Fibroblast of skin of back (primary cell): ENCODE measurements around the gene KEAP1.

ENCODE experiments used
- DNase-seq: peaks from one replicate; pipeline ENCODE4 v3.0.0-alpha.2; 2013

The KEAP1 gene

GRCh38 chr19:10523135-10523636 is 20.0 kb upstream of the KEAP1 start:
- DNase-seq: no peak

GRCh38 chr19:10521461-10522171 is 18.5 kb upstream of the KEAP1 start:
- no peak for DNase-seq

GRCh38 chr19:10520652-10521318 is 17.6 kb upstream of the KEAP1 start:
- DNase-seq: no peak

GRCh38 chr19:10519421-10519820 is 16.3 kb upstream of the KEAP1 start:
- DNase-seq: no peak

- no peak for DNase-seq
These were observed 15.5 kb upstream of the KEAP1 start for GRCh38 chr19:10518444-10519361.

GRCh38 chr19:10517760-10518443 is 14.7 kb upstream of the KEAP1 start:
- no peak for DNase-seq

GRCh38 chr19:10517361-10517759 is 14.2 kb upstream of the KEAP1 start, which contains the start of gene S1PR5:
Gene S1PR5, minus strand, starts transcription at chr19:10517447. Its CDS starts 2,436 bp downstream, at chr19:10515011.
- no peak for DNase-seq

GRCh38 chr19:10516671-10517286 is 13.6 kb upstream of the KEAP1 start:
- no peak for DNase-seq

GRCh38 chr19:10516064-10516385 is 12.9 kb upstream of the KEAP1 start:
- no peak for DNase-seq

GRCh38 chr19:10514211-10515145 is 11.3 kb upstream of the KEAP1 start:
- DNase-seq: no peak

- DNase-seq: no peak
These were observed 10.1 kb upstream of the KEAP1 start for GRCh38 chr19:10513223-10513622.

- no peak for DNase-seq
These were observed 7.2 kb upstream of the KEAP1 start for GRCh38 chr19:10510301-10510802.

- DNase-seq: no peak
These were observed 5.6 kb upstream of the KEAP1 start for GRCh38 chr19:10508707-10509106.

- no peak for DNase-seq
These were observed 4.9 kb upstream of the KEAP1 start for GRCh38 chr19:10508036-10508435.

- peak; percentile 58 for DNase-seq
These were observed 2.5 kb upstream of the KEAP1 start for GRCh38 chr19:10505583-10506229.

- DNase-seq: peak; percentile 94
These were observed 593 bp downstream of the KEAP1 start for GRCh38 chr19:10502524-10503001.

- peak; percentile 51 for DNase-seq
These were observed 1.1 kb downstream of the KEAP1 start for GRCh38 chr19:10501971-10502523.

- DNase-seq: no peak
These were observed 2.9 kb downstream of the KEAP1 start for GRCh38 chr19:10500247-10500592.

- no peak for DNase-seq
These were observed 3.5 kb downstream of the KEAP1 start for GRCh38 chr19:10499550-10500246.
